Calu3 (cell line): ENCODE results near the gene DRAXIN. TPM values are rescaled to one million over a fixed set of nuclear protein-coding genes. Genes with fewer than 3 reads are reported as not detected.

Experiments
- BruUV-seq: library from RNA; stranded (reverse); fragments of 400-500 nt; replicated peaks from 2 replicates; lab custom pipeline; 2021; lab: Mats Ljungman, UMichigan
- CTCF ChIA-PET: fragments of 300-600 bp; sonication (Branson Sonifier 250); formaldehyde crosslinking; loops from one replicate; lab custom pipeline; 2022; ENCODE audit warnings: antibody characterized with exemption; lab: Charles Lee
- DNase-seq: peaks from one replicate; pipeline ENCODE4 v3.0.0; 2022
- H3K27ac Mint-ChIP-seq: one replicate; pipeline ENCODE4 v1.8.0; 2022; ENCODE audit warnings: mixed read lengths; ENCODE audit not compliant: unreplicated experiment
- H3K27me3 Mint-ChIP-seq: one replicate; pipeline ENCODE4 v1.8.0; 2022; ENCODE audit warnings: mixed read lengths; ENCODE audit not compliant: unreplicated experiment
- H3K36me3 Mint-ChIP-seq: one replicate; pipeline ENCODE4 v1.8.0; 2022; ENCODE audit warnings: mild to moderate bottlenecking, moderate library complexity, mixed read lengths; ENCODE audit not compliant: insufficient read depth, unreplicated experiment
- H3K4me1 Mint-ChIP-seq: one replicate; pipeline ENCODE4 v1.8.0; 2022; ENCODE audit warnings: mild to moderate bottlenecking, low read depth, mixed read lengths; ENCODE audit not compliant: unreplicated experiment
- H3K4me3 Mint-ChIP-seq: one replicate; pipeline ENCODE4 v1.8.0; 2022; ENCODE audit warnings: mild to moderate bottlenecking, low read depth, moderate library complexity, mixed read lengths; ENCODE audit not compliant: unreplicated experiment
- H3K9me3 Mint-ChIP-seq: one replicate; pipeline ENCODE4 v1.8.0; 2022; ENCODE audit warnings: low read depth, mixed read lengths; ENCODE audit not compliant: unreplicated experiment
- intact Hi-C: fragments of 100-400 bp; cut with micrococcal nuclease; formaldehyde crosslinking; loops from one replicate; pipeline ENCODE4 v1.10.0; 2022; ENCODE audit not compliant: unreplicated experiment
- total RNA-seq: library from RNA; stranded (reverse); gene quantifications from 2 replicates; pipeline ENCODE4 v1.2.3, GENCODE V29; 2022
- TF ChIP-seq, protein P1 (sequence below): fragments of 200-600 bp; IDR thresholded peaks from one replicate; pipeline ENCODE4 v1.8.0; 2022; ENCODE audit warnings: antibody characterized with exemption; ENCODE audit not compliant: unreplicated experiment

Gene DRAXIN
- total RNA-seq, 1 experiment from 2014 or later = not detected

DNA sequence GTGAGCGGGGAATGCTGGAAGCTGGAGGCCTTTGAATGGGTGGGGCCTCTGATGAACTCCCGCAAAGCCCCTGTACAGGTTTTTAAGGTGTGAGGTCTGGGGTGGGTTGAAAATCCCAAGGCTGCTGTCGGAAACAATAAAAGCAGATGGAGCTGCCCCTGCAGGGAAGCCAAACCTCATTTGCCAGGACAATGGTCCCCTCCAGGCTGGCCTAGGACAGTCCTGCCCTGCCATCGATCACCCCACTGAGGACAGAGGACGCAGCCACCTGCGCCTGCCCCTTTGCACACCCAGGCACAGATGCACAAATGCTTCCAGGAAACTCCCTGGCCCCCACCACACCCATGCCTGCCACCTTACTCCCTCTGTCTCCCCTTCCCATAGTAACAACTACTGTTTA is 4.4 kb downstream of the DRAXIN start:
- CTCF ChIA-PET = interaction anchor here (0.7 kb wide), 1 partner anchor 10 kb away, joined by 3 read pairs; no protein-coding TSS in a partner anchor
- Mint-ChIP-seq H3K9me3 (no peaks in the 10 kb centered on the region), H3K4me3 (no peak overlapping the region), H3K36me3 (peaks cover 9% of the 10 kb centered on the region), H3K4me1 (peaks cover 15% of the 10 kb centered on the region), H3K27me3 (peaks cover 50% of the 10 kb centered on the region), H3K27ac (no peak overlapping the region)
- intact Hi-C loops = no loop called here
- DNase-seq = no peak
- no TSS peak for BruUV-seq
- TF ChIP-seq, protein P1, sequence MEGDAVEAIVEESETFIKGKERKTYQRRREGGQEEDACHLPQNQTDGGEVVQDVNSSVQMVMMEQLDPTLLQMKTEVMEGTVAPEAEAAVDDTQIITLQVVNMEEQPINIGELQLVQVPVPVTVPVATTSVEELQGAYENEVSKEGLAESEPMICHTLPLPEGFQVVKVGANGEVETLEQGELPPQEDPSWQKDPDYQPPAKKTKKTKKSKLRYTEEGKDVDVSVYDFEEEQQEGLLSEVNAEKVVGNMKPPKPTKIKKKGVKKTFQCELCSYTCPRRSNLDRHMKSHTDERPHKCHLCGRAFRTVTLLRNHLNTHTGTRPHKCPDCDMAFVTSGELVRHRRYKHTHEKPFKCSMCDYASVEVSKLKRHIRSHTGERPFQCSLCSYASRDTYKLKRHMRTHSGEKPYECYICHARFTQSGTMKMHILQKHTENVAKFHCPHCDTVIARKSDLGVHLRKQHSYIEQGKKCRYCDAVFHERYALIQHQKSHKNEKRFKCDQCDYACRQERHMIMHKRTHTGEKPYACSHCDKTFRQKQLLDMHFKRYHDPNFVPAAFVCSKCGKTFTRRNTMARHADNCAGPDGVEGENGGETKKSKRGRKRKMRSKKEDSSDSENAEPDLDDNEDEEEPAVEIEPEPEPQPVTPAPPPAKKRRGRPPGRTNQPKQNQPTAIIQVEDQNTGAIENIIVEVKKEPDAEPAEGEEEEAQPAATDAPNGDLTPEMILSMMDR = no peak

- peaks cover 15% of the 10 kb centered on the region for H3K4me1 Mint-ChIP-seq
- no TSS peak for BruUV-seq
- H3K27me3 Mint-ChIP-seq = peaks cover 38% of the 10 kb centered on the region
- TF ChIP-seq, protein P1 = no peak
- no peak overlapping the region for H3K4me3 Mint-ChIP-seq
- no peak for DNase-seq
- H3K9me3 Mint-ChIP-seq = no peaks in the 10 kb centered on the region
- no peak overlapping the region for H3K27ac Mint-ChIP-seq
- peaks cover 9% of the 10 kb centered on the region for H3K36me3 Mint-ChIP-seq
- intact Hi-C loops = no loop called here
- CTCF ChIA-PET = interaction anchor here (0.6 kb wide), 1 partner anchor 860 kb away, joined by 3 read pairs; no protein-coding TSS in a partner anchor
Measured at GRCh38 chr1:11697188-11697892, 5.8 kb downstream of the DRAXIN start.

DNA sequence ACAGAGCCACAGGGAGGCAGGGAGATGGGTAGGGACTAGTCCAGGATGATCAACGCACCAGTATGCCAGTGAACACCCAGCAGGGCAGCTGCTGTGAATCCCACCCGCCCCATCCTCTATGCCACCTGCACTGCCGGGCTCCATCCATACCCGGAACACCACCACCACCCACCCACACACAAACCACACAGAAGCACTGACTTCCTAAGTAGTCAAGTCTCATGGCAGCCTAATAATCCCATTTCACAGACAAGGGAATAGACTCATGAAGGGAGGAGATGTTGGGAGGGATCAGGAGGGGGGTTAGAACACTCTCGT is 6.3 kb downstream of the DRAXIN start:
- H3K4me1 Mint-ChIP-seq = peaks cover 12% of the 10 kb centered on the region
- no peaks in the 10 kb centered on the region for H3K9me3 Mint-ChIP-seq
- no peak for DNase-seq
- H3K27ac Mint-ChIP-seq = no peak overlapping the region
- intact Hi-C loops = no loop called here
- CTCF ChIA-PET = no interaction called here
- TF ChIP-seq, protein P1 = no peak
- H3K4me3 Mint-ChIP-seq = no peak overlapping the region
- peaks cover 4% of the 10 kb centered on the region for H3K36me3 Mint-ChIP-seq
- peaks cover 33% of the 10 kb centered on the region for H3K27me3 Mint-ChIP-seq
- no TSS peak for BruUV-seq

DNA sequence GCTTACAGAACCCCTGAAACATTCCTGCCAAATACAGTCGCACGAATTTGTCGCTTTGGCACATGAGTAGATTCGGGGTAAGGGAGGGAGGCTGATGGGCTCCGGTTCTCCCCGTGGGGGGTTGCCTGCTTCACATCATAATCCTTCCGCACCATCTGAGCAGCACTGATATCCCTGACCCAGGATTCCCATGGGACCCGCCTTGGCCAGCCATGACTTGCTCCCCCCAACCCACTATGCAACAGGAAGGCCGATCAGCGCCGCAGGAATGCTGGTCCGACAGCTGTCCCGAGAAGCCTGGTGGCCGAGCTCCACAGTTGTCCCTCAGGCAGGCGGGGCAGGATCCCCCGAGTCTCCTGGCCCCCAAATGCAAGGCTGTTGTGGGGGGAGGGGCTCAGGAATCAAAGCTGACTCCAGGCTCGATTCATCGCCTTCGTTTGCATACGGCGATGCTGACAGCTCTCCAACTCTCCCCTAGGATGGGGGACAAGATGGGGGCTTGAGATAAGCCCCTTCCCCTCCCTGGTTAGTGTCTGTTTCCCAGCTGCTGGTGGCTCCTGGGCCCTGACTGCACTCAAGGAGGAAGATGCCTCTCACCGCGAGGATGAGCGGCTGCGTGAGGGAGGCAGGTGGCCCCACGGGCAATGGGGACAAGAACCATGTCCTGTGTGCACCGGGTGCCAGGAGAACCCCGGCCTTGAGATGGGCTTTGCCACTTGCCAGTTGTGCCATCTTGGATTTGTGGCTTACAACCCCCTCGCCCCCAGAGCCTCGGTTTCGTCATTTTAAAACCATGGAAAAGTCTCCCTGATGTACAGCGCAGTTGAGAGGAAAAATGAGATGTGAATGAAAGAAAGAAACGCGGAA is 9.3 kb downstream of the DRAXIN start:
- TF ChIP-seq, protein P1 = no peak
- Mint-ChIP-seq H3K4me3 (no peak overlapping the region), H3K27ac (no peak overlapping the region), H3K4me1 (no peaks in the 10 kb centered on the region), H3K27me3 (peaks cover 16% of the 10 kb centered on the region), H3K36me3 (peaks cover 4% of the 10 kb centered on the region), H3K9me3 (no peaks in the 10 kb centered on the region)
- CTCF ChIA-PET = no interaction called here
- no TSS peak for BruUV-seq
- no peak for DNase-seq
- intact Hi-C loops = no loop called here
